SH-SY5Y (cell line): Measurements from ENCODE around the gene HMGXB4.

ENCODE experiments used
- GATA2 ChIP-seq: IDR thresholded peaks from 2 replicates; pipeline ENCODE4 v1.6.1; 2011; ENCODE audit warnings: mild to moderate bottlenecking, low read depth, low read length
- GATA3 ChIP-seq: IDR thresholded peaks from 2 replicates; pipeline ENCODE4 v1.6.1; 2011; ENCODE audit warnings: low read depth, mild to moderate bottlenecking, low read length, moderate library complexity

Gene HMGXB4

DNA sequence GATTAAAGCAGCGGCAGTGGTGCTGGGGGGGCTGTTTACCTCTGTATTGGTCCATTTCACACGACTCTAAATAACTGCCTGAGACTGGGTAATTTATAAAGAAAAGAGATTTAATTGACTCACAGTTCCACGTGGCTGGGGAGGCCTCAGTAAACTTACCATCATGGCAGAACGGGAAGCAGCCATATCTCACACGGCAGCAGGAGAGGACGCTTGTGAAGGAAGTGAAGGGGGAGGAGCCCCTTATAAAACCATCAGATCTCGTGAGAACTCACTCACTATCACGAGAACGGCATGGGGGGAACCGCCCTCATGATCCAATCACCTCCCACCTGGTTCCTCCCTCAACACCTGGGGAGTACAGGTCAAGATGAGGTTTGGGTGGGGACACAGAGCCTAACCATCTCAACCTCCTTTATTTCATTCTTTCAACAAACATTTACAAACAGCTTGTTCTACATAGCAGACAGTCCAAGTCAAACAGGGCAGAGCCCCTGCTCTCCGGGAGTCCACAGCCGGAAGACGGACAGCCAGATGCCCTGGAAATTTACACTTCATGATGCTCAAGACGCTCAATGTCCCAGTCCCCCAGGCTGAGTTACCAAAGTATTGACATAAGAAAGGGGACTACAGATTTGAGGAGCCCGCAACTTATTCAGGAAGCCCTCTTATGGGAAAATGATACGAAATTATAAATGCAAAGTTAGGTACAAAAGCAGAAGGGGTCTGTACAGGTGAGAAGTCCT is 26.3 kb upstream of the HMGXB4 start:
- TF ChIP-seq GATA3: no peak
- no peak for TF ChIP-seq GATA2

GRCh38 chr22:35231585-35232084 is 25.7 kb upstream of the HMGXB4 start:
- no peak for TF ChIP-seq GATA2
- no peak for TF ChIP-seq GATA3

- no peak for TF ChIP-seq GATA3
- no peak for TF ChIP-seq GATA2
These were observed 7.1 kb upstream of the HMGXB4 start for GRCh38 chr22:35250156-35250555.

- TF ChIP-seq GATA3 (no peak), GATA2 (no peak)
These were observed 3.3 kb upstream of the HMGXB4 start for GRCh38 chr22:35253946-35254345.

DNA sequence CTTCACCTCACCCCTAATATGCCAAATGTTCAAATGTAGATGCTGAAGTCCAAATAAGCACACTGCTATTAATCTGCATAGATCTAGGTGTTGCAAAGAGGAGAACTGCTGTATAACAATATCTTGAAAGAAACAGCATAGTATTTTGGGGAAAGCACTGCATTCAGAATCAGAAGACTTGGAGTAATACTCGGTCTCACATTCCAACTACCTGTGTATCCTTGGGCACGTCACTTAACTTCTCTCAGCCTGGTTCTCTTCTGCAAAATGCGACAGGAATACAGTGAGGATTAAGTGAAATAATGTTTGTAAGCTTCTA is 332 bp upstream of the HMGXB4 start:
- TF ChIP-seq GATA3: no peak
- TF ChIP-seq GATA2: no peak

- TF ChIP-seq GATA2: no peak
- TF ChIP-seq GATA3: no peak
These were observed 1.1 kb downstream of the HMGXB4 start for GRCh38 chr22:35258191-35258988.

DNA sequence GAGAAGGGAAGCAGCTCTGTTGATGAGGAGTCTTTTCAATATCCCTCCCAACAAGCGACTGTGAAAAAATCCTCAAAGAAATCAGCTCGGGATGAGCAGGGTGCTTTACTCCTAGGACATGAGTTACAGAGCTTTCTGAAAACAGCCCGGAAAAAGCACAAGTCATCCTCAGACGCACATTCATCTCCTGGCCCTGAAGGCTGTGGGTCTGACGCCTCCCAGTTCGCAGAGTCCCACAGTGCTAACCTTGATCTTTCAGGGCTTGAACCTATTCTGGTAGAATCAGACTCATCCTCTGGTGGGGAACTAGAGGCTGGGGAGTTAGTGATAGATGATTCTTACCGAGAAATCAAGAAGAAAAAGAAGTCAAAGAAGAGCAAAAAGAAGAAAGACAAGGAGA is 7.7 kb downstream of the HMGXB4 start:
- TF ChIP-seq GATA3: no peak
- TF ChIP-seq GATA2: no peak

DNA sequence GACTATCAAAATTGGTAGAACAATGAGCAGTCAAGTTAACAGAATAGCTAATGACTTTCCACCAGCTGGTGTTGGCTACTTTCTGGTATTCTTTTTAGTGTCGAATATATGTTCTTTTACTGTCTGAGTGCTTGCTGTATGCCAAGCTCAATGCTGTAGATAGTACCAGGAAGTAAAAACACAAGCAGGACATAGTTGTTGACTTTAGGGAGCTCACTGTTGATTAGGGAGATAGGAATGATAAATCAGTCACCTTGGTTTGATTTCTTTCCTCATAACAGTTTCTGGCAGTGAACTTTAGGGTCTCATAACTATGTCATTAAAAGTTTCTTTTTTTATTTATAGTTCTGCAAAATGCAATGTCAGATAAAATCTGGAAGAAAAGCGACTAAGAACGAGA is 9.0 kb downstream of the HMGXB4 start:
- TF ChIP-seq GATA3: no peak
- no peak for TF ChIP-seq GATA2

- TF ChIP-seq GATA3 (no peak), GATA2 (no peak)
These were observed 12.3 kb downstream of the HMGXB4 start for GRCh38 chr22:35269630-35270029.

DNA sequence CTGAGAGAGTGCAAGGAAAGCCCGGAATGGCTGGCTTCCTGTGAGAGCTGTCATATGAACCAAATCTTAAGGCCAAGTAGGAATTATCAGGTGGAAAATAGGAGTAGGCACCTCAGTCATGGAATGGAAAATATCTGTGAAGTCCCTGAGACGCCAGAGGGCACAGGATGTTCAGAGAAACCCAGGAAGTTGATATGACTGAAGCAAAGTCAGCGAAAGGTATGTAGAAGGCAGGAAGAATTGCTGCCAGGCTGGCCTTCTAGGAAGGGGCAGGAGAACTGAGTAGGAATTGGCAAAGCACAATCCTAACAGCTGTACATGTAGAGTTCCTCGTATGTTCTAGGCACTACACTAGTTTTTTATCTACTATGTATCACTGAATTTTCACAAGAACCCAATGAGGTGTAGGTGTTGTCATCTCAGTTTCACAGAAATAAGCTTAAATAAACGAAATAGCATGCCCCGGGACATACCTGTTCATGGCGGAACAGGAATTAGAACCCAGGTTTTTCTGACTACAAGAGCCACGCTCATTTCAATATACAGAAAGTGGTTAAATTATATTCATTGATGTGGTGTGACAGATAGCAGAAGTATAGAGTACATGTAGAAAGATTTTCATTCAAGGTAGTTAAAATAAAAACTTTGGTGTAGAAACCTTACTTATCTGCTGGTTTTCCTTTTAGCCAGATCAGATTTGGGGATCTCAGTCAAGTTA is 17.0 kb downstream of the HMGXB4 start:
- no peak for TF ChIP-seq GATA2
- TF ChIP-seq GATA3: no peak

- TF ChIP-seq GATA2 (no peak), GATA3 (no peak)
These were observed 18.3 kb downstream of the HMGXB4 start for GRCh38 chr22:35275580-35275979.

GRCh38 chr22:35276019-35276418 is 18.7 kb downstream of the HMGXB4 start:
- no peak for TF ChIP-seq GATA3

GRCh38 chr22:35288116-35288515 is 30.8 kb downstream of the HMGXB4 start:
- TF ChIP-seq GATA2 (no peak), GATA3 (no peak)

DNA sequence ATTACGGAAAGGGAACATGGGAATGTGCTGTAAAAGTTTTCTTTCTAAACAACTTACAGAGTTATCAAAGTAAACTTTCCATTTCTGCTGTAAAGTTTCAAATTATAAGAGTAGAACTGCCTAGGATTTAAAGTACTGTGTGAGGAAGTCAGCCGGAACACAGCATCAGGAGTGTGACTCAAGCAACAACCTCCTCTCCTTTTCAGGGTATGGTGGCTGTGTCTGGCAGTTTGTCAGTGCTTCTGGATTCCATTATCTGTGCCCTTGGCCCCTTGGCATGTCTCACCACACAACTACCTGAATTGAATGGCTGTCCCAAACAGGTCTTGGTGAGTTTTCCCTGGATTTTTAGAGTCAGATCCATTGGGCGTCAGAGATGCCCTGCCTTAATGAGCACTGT is 35.5 kb downstream of the HMGXB4 start:
- TF ChIP-seq GATA3: no peak
- no peak for TF ChIP-seq GATA2

GRCh38 chr22:35296051-35296450 is 38.8 kb downstream of the HMGXB4 start:
- TF ChIP-seq GATA2: no peak
- no peak for TF ChIP-seq GATA3
